HFFc6 (cell line): ENCODE measurements around the gene RMND5A. TPM values are rescaled to one million over a fixed set of nuclear protein-coding genes. Genes with fewer than 3 reads are reported as not detected.
"Not testable (repeated sequence)": the region's sequence is repeated elsewhere in the genome, so short reads cannot be mapped to it uniquely, and the experiment has no call there.

Source experiments
- DNase-seq: peaks from one replicate; pipeline ENCODE4 v3.0.0-alpha.2; 2018
- H3K27ac Mint-ChIP-seq: 2 replicates; pipeline ENCODE4 v1.8.0; 2020; ENCODE audit warnings: mild to moderate bottlenecking, mixed read lengths
- H3K27me3 Mint-ChIP-seq: 2 replicates; pipeline ENCODE4 v1.8.0; 2021; ENCODE audit warnings: mild to moderate bottlenecking, moderate library complexity, mixed read lengths; ENCODE audit not compliant: insufficient read depth
- H3K36me3 Mint-ChIP-seq: 2 replicates; pipeline ENCODE4 v1.8.0; 2021; ENCODE audit warnings: low read depth, mixed read lengths
- H3K4me1 Mint-ChIP-seq: 2 replicates; pipeline ENCODE4 v1.8.0; 2020; ENCODE audit warnings: low read depth, mixed read lengths
- H3K4me3 Mint-ChIP-seq: 2 replicates; pipeline ENCODE4 v1.8.0; 2020; ENCODE audit warnings: mild to moderate bottlenecking, moderate library complexity, mixed read lengths
- H3K9me3 Mint-ChIP-seq: 2 replicates; pipeline ENCODE4 v1.8.0; 2020; ENCODE audit warnings: mild to moderate bottlenecking, mixed read lengths
- total RNA-seq, 6 experiments: library from RNA; stranded (reverse); fragmentation: NEBNext Ultra II Directional; extraction: Animal tissue kit (Norgen Biotek cat#: 25700); gene quantifications; 2 replicates in 1 of 6; 3 replicates in 5 of 6; pipeline ENCODE4 v1.2.3, GENCODE V29; 2021
- TF ChIP-seq, protein P1 (sequence below): fragments of 200-600 bp; sonication (generic); IDR thresholded peaks from 2 replicates; pipeline ENCODE4 v1.5.0; 2021; ENCODE audit warnings: antibody characterized with exemption, mild to moderate bottlenecking

RMND5A gene
- total RNA-seq, 6 experiments from 2014 or later = 5.5 to 10.7 (median 8.4) TPM

DNA sequence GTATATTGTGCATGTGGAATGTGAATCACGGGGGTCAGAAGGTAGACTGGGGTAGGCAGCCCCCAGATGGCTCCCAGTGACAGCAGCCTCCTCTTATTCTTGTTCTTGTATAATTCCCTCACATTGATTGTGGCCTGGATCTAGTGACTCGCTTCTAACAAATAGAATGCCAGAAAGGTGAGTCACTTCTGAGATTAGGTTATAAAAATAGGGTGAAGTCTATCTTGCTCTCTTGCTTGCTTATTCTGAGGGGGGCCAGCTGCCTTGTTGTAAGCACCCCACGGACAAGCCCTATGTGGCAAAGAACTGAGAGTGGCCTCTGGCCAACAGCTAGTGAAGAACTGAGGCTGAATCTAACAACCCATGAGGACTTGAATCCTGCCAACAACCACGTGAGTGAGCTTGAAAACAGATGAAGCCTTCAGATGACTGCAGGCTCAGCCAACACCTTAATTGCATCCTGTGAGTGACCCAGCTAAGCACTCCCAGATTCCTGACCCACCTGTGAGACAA lies 15.6 kb upstream of the RMND5A start:
- Mint-ChIP-seq H3K4me3 (peak overlapping the region; percentile 76), H3K27ac (peak overlapping the region; percentile 57; the same call in 1 of the 2 replicates), H3K36me3 (no peaks in the 10 kb centered on the region), H3K9me3 (no peaks in the 10 kb centered on the region), H3K4me1 (peaks cover 27% of the 10 kb centered on the region), H3K27me3 (peaks cover 2% of the 10 kb centered on the region)
- TF ChIP-seq, protein P1, sequence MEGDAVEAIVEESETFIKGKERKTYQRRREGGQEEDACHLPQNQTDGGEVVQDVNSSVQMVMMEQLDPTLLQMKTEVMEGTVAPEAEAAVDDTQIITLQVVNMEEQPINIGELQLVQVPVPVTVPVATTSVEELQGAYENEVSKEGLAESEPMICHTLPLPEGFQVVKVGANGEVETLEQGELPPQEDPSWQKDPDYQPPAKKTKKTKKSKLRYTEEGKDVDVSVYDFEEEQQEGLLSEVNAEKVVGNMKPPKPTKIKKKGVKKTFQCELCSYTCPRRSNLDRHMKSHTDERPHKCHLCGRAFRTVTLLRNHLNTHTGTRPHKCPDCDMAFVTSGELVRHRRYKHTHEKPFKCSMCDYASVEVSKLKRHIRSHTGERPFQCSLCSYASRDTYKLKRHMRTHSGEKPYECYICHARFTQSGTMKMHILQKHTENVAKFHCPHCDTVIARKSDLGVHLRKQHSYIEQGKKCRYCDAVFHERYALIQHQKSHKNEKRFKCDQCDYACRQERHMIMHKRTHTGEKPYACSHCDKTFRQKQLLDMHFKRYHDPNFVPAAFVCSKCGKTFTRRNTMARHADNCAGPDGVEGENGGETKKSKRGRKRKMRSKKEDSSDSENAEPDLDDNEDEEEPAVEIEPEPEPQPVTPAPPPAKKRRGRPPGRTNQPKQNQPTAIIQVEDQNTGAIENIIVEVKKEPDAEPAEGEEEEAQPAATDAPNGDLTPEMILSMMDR = no peak
- peak; percentile 80 for DNase-seq

- no peak for DNase-seq
- Mint-ChIP-seq H3K4me1 (peaks cover 21% of the 10 kb centered on the region), H3K27me3 (peaks cover 2% of the 10 kb centered on the region), H3K4me3 (no peak overlapping the region), H3K36me3 (no peaks in the 10 kb centered on the region), H3K9me3 (no peaks in the 10 kb centered on the region), H3K27ac (no peak overlapping the region)
- TF ChIP-seq, protein P1 = no peak
Observed at GRCh38 chr2:86706220-86706619, 13.9 kb upstream of the RMND5A start.

DNA sequence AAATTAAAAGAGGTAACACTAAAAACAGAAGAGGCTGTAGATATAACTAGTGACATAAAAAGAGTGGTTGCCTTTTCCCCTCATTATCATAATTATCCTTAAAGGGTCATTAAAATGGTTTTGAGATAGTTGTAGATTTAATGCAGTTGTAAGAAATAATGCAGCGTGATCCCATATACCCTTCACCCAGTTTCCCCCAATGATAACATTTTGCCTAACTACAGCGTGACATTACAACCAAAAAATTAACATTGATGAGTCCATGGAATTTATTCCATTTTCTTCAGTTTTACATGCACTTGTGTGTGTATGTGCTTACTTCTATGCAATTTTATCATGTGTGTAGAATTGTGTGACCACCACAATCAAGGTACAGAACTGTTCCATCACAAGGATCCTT lies 13.2 kb upstream of the RMND5A start:
- Mint-ChIP-seq H3K27ac (no peak overlapping the region), H3K4me1 (peaks cover 21% of the 10 kb centered on the region), H3K9me3 (no peaks in the 10 kb centered on the region), H3K27me3 (peaks cover 2% of the 10 kb centered on the region), H3K4me3 (no peak overlapping the region), H3K36me3 (no peaks in the 10 kb centered on the region)
- TF ChIP-seq, protein P1 = no peak
- DNase-seq = no peak

DNA sequence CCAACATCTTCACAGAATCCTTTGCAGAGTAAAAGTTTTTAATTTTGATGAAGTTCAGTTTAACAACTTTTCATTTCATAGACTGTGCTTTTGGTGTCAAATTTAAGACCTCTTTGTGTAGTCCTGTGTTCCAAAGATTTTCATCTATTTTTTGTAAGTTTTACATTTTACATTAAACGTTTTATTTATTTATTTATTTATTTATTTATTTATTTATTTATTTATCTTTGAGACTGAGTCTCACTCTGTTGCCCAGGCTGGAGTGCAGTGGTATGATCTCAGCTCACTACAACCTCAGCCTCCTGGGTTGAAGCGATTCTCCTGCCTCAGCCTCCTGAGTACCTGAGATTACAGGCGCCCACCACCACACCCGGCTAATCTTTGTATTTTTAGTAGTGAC lies 12.0 kb upstream of the RMND5A start:
- H3K36me3 Mint-ChIP-seq, H3K4me3 Mint-ChIP-seq, H3K9me3 Mint-ChIP-seq, DNase-seq, H3K27me3 Mint-ChIP-seq, H3K27ac Mint-ChIP-seq: not testable (repeated sequence)
- H3K4me1 Mint-ChIP-seq = peaks cover 19% of the 10 kb centered on the region

GRCh38 chr2:86714579-86715173 lies 5.4 kb upstream of the RMND5A start:
- not testable (repeated sequence) for H3K27me3 Mint-ChIP-seq, H3K27ac Mint-ChIP-seq, H3K4me1 Mint-ChIP-seq, H3K4me3 Mint-ChIP-seq, DNase-seq, H3K9me3 Mint-ChIP-seq, H3K36me3 Mint-ChIP-seq

GRCh38 chr2:86719263-86719636 lies 841 bp upstream of the RMND5A start:
- not testable (repeated sequence) for DNase-seq, H3K27me3 Mint-ChIP-seq, H3K36me3 Mint-ChIP-seq, H3K9me3 Mint-ChIP-seq, H3K4me3 Mint-ChIP-seq, H3K4me1 Mint-ChIP-seq
- peak overlapping the region; percentile 57; the same call in 1 of the 2 replicates for H3K27ac Mint-ChIP-seq

- not testable (repeated sequence) for H3K9me3 Mint-ChIP-seq, H3K36me3 Mint-ChIP-seq, H3K27me3 Mint-ChIP-seq, H3K4me1 Mint-ChIP-seq
- peak overlapping the region; percentile 42; the same call in 1 of the 2 replicates for H3K27ac Mint-ChIP-seq
- H3K4me3 Mint-ChIP-seq = peak overlapping the region; percentile 86
- peak; percentile 54 for DNase-seq
Observed at GRCh38 chr2:86720540-86721320, 639 bp downstream of the RMND5A start.

DNA sequence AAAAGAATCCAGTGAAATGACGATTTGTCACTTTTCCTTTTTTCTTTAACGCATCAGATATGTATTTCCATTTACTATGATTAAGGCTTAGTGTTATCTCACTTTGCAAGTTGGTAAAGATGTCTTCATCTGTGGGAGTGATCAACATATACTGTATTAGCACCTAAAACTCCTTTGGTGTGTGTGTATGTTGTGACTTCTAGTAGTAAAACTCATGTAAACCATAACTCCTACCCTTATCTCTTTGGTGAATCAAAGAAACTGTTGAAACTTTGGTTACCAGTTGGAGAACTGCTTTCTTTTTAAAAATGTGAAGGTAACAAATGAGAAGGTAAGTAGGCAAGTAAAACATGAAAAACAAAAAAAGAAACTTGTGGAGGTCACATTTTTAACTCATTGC lies 5.6 kb downstream of the RMND5A start:
- not testable (repeated sequence) for H3K27me3 Mint-ChIP-seq, DNase-seq, H3K27ac Mint-ChIP-seq

DNA sequence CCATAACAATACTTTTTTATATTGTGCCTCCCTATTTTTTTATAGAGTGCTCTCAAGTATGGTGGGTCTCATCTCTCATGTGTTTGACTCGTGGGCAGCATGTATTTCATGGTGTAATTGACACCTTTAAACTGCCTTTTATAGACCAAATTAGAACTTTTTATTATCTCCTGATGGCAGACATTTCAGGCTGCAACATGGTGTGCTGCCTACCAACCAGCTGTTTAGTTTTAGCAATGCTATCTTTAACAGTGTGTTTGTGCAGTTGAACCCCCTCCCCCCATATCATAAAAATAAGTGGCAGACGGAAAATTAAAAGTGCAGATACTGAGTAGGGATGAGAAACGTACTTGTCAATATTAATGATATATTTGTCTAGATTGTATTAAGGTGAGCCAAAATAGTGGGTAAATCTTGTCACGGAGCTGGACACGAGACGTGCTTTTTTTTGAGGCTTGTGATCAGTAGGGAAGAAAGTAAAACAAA lies 12.0 kb downstream of the RMND5A start:
- DNase-seq, H3K36me3 Mint-ChIP-seq, H3K9me3 Mint-ChIP-seq, H3K27ac Mint-ChIP-seq, H3K4me3 Mint-ChIP-seq, H3K4me1 Mint-ChIP-seq, H3K27me3 Mint-ChIP-seq: not testable (repeated sequence)

More for the DNA sequence above, 5.6 kb downstream of the RMND5A start:
- not testable (repeated sequence) for H3K4me3 Mint-ChIP-seq, H3K9me3 Mint-ChIP-seq, H3K36me3 Mint-ChIP-seq, H3K4me1 Mint-ChIP-seq

GRCh38 chr2:86732837-86733236 lies 12.7 kb downstream of the RMND5A start:
- not testable (repeated sequence) for H3K27ac Mint-ChIP-seq, H3K4me3 Mint-ChIP-seq, H3K4me1 Mint-ChIP-seq, H3K27me3 Mint-ChIP-seq, H3K36me3 Mint-ChIP-seq, H3K9me3 Mint-ChIP-seq, DNase-seq

DNA sequence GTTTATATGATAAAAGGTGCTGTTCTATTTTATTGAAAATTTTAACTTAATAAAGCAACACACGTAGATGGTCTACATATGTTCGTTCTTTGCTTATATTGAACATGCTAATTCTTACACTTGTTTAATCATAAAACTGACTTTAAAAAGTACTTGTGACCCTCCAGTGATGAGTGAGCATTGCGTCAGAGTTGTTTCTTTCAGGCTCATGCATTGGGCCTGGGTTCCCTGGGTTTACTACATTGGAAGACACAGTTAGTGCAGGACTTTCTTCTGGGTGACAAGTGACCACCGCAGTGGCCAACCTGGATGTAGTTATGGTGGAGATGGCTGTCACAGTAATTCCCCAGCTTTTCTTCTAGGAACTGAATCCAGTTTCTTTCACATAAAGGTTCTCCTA lies 13.4 kb downstream of the RMND5A start:
- not testable (repeated sequence) for H3K36me3 Mint-ChIP-seq, H3K27ac Mint-ChIP-seq, H3K4me3 Mint-ChIP-seq, H3K9me3 Mint-ChIP-seq, DNase-seq, H3K27me3 Mint-ChIP-seq, H3K4me1 Mint-ChIP-seq
